Right forelimb (tissue), 1 donor: Measurements from ENCODE around the gene GJB3.

Experiments
- DNase-seq: peaks from one replicate; pipeline ENCODE4 v3.0.0-alpha.2; 2018

Gene GJB3

DNA sequence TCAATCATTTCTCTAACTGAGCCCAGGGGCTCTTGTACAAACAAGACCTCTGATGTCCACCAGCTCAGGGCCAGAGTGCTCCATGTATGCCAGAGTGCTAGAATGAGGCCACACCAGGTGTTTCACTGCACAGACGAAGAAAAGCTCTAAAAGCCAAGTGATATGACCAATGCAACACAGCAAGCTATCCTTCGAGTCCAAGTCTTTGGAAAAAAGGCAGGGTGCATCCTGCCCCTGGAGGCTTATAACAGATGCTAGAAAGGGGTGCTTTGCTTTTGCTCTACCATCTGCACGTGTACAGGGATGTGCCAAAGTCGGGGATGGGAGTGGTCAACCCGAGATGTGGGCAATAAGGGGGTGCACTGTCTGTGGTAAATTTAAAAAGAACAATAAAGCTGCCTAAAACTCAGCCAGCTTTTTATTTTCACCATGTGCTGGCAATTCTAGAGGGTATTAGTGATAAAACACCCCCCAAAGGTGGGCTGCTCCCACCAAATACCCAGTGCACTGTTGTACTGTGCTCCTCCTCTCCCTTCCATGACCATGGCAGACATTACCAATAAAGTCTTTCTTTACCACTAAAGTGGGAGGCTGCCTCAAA, 46.4 kb downstream of the GJB3 start:
- DNase-seq: no peak

DNA sequence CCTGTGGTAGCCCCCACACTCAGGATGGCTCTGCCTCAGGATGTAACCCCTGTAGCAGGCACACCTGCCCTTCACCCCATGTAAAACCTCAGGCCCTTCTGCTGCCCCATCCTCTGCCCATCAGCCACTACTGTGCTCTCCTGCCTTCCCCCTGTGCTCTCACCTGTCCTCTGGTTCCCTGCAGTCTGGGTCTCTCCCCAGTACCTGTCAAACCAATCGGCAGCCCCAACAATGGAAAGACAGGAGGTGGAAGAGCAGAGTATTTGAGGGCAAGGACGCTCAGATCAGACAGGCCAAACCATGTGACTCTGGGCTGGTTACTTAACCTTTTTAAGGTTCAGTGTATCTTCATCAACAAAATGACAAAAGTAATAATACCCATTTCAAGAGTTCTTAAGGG, 47.6 kb downstream of the GJB3 start:
- no peak for DNase-seq

GRCh38 chr1:34829250-34829649, 48.2 kb downstream of the GJB3 start:
- DNase-seq: no peak

DNA sequence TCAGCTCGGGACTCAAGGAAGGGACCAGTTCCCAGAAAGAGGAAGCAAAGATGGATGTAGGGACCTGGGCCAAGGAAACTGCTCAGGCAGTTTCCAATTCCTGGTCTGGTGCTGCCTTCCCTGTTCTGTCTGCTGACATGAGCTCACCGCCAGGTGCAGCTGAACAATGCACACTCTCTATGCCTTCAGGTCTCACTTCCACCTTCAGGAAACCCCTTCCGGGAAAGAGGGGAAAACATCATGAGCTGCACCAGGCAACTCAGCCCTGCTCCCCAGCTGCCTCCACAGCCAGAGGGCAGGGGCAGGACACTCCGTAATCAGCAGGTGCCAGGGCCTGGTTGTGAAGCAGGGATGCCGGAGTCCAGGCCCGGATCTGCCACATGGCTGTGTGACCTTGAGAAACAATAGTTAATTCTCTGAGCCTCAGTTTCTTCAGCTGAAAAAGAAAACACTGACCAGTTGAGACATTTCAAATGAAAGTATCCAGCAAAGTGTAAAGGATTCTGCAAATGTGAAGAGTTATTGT, 50.8 kb downstream of the GJB3 start:
- no peak for DNase-seq

DNA sequence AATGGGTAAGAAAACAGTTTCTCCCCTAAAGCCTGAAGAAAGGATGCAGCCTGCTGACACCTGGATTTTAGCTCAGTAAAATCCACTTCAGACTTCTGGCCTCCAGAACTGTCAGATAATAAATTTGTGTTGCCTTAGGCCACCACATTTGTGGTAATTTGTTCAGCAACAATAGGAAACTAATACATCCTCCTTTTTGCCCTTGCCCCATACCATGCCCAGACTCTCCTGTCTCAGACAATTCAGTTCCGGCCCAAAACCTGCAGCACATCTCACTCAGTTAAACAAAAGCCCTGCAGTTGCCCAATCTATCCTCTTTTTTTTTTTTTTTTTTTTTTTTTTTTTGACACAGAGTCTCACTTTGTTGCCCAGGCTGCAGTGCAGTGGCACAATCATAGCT, 52.7 kb downstream of the GJB3 start:
- no peak for DNase-seq
